ENCODE measurements around the gene RAD9A. TPM values are rescaled to one million over a fixed set of nuclear protein-coding genes. Genes with fewer than 3 reads are reported as not detected.

RAD9A gene
- total RNA-seq, 1 experiment from 2014 or later: 38.4 TPM

- DNase-seq (ENCODE audit: low spot score): peak; percentile 97
Observed at GRCh38 chr11:67373648-67374570, 17.9 kb upstream of the RAD9A start.

GRCh38 chr11:67374571-67375281 is 17.1 kb upstream of the RAD9A start:
- DNase-seq (ENCODE audit: low spot score): peak; percentile 75

- peak; percentile 33 for DNase-seq (ENCODE audit: low spot score)
Observed at GRCh38 chr11:67375320-67376055, 16.3 kb upstream of the RAD9A start.

GRCh38 chr11:67376063-67376820 is 15.5 kb upstream of the RAD9A start:
- no peak for DNase-seq (ENCODE audit: low spot score)

- DNase-seq (ENCODE audit: low spot score): peak; percentile 84
Observed at GRCh38 chr11:67376873-67377808, 14.6 kb upstream of the RAD9A start.

GRCh38 chr11:67378544-67378943 is 13.2 kb upstream of the RAD9A start:
- no peak for DNase-seq (ENCODE audit: low spot score)

- peak; percentile 79 for DNase-seq (ENCODE audit: low spot score)
Observed at GRCh38 chr11:67379061-67380058, 12.4 kb upstream of the RAD9A start.

- no peak for DNase-seq (ENCODE audit: low spot score)
Observed at GRCh38 chr11:67381244-67381972, 10.4 kb upstream of the RAD9A start.

GRCh38 chr11:67382276-67383136 is 9.3 kb upstream of the RAD9A start:
- peak; percentile 97 for DNase-seq (ENCODE audit: low spot score)

- DNase-seq (ENCODE audit: low spot score): no peak
Observed at GRCh38 chr11:67384851-67385366, 6.9 kb upstream of the RAD9A start.

GRCh38 chr11:67387069-67387468 is 4.7 kb upstream of the RAD9A start:
- DNase-seq (ENCODE audit: low spot score): no peak

GRCh38 chr11:67387518-67387917 is 4.3 kb upstream of the RAD9A start:
- no peak for DNase-seq (ENCODE audit: low spot score)

GRCh38 chr11:67389477-67389876 is 2.3 kb upstream of the RAD9A start:
- peak; percentile 82 for DNase-seq (ENCODE audit: low spot score)

- no peak for DNase-seq (ENCODE audit: low spot score)
Observed at GRCh38 chr11:67390947-67391303, 861 bp upstream of the RAD9A start.

GRCh38 chr11:67392183-67392715 is 463 bp downstream of the RAD9A start:
- DNase-seq (ENCODE audit: low spot score): no peak

- no peak for DNase-seq (ENCODE audit: low spot score)
Observed at GRCh38 chr11:67393437-67393836, 1.7 kb downstream of the RAD9A start.

GRCh38 chr11:67393990-67394389 is 2.2 kb downstream of the RAD9A start:
- DNase-seq (ENCODE audit: low spot score): no peak

Data from HT-29 (cell line).